ENCODE measurements around the gene IL18R1.

IL18R1 gene

GRCh38 chr2:102387763-102388546, 32.4 kb downstream of the IL18R1 start:
- DNase-seq, result no peak

GRCh38 chr2:102391565-102391964, 36.0 kb downstream of the IL18R1 start:
- DNase-seq, result no peak

DNA sequence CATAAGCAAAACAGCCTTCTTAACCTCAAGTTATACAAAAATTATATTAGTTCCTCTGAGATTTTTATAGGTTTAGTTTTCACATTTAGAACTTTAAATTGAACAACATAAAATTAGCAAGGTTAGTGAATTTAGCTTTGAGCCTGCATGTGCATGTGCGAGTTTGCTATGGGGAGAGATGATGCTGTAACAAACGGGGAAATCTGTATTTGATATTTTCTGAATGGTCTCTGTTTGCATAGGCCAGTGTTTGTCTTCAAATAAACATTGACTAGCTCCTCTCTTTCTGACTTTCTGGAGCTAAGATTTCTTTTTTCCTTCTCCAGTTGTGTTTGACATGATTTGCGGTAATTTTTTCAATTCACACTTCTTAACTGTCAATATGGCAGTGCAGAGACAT, 36.5 kb downstream of the IL18R1 start:
- DNase-seq, result no peak

- no peak for DNase-seq
Measured at GRCh38 chr2:102392942-102393341, 37.3 kb downstream of the IL18R1 start.

DNA sequence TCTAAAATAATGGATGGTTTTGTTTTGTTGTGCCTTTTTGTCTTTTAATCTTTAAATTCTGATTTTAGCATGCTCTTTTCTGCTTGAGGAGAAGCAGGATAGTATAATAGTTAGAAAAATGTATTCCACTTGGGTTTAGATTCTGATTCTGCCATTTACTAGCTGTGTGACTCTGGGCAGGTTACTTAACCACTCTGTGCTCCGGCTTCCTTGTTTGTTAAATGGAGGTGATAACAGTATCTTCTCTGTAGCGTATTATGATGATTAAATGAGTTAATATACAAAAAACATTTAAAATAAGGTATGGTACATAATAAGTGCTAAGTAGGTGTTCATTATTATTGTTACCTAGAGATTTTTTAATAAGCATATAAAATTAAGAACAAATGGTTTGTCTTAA, 40.4 kb downstream of the IL18R1 start:
- no peak for DNase-seq

DNA sequence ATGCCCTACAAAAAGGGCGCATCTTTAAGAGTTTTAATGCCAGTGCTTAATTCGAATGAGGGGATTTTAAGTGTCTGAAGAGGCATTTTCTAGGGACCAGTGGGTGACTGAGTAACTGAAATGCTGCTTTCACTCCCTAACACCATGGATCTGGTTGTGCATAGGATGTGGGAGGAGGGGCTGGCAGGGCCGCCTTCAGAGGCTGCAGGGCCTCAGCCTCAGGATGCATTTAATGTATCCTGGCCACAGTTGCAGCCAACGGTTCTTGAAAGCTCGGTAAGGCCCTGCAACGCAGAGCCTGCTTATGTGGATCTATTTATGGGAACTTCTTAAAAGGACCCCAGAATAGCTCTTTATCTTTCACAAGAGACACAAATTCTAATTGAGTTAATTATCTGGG, 41.6 kb downstream of the IL18R1 start:
- DNase-seq, result no peak

- no peak for DNase-seq
Measured at GRCh38 chr2:102399499-102400141, 44.0 kb downstream of the IL18R1 start.

DNA sequence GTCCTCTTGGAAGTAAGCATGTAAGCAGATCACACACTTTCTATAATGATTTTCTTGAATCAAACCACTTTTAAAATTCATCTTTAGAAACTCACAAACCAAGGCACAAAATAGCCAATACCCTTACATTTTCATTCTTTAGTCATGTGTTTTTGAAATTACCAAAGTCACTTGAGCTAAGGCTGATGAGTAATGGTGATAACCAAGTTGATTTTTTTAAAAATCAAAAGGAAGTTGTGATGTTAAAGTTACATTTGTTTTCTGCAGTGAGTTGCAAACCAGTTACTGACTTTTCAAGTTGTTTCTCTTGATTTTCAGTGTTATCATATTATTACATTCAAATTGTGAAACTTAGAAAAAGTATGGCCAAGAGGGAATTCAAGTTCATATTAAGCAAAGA, 45.9 kb downstream of the IL18R1 start:
- DNase-seq, result no peak

- no peak for DNase-seq
Measured at GRCh38 chr2:102401865-102402264, 46.3 kb downstream of the IL18R1 start.

DNA sequence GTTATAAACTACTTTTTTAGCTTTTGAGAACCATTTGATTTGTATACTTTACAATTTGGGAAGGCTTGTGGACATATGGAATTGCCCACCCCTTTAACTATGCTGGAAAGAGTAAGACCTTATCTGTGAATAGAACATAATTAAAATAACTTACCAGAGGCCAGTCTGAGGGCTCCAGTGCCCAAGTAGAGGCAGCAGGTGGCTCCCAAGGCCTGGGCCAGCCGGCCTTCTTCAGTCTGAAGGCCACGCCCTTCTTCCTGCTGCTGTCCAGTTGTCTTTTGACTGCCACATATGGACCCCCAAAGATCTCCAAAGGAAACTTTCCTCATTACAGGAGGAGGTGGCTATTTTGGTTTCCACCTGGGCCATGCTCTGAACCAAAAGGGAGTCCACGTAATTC, 55.4 kb downstream of the IL18R1 start:
- DNase-seq, result no peak

DNA sequence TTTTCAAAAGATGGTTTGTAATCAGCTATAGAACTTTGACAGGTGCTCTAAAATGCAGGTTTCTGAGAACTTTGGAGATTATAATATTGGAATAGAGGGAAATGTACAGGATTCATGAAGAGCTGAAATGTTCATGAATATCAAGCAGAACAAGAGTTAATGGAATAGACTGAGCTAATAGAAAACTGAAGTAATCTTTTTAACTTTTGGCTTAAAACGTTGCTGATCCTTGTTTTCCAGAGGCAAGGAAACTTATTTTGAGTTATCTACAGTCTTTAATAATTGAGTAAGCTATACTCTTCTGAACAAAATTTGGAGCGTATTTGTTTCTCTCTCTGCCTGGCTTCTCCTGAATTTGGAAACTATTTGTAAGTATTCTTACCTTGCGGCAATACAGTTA, 56.6 kb downstream of the IL18R1 start:
- DNase-seq, result no peak

- no peak for DNase-seq
Measured at GRCh38 chr2:102417946-102418345, 62.4 kb downstream of the IL18R1 start.

DNA sequence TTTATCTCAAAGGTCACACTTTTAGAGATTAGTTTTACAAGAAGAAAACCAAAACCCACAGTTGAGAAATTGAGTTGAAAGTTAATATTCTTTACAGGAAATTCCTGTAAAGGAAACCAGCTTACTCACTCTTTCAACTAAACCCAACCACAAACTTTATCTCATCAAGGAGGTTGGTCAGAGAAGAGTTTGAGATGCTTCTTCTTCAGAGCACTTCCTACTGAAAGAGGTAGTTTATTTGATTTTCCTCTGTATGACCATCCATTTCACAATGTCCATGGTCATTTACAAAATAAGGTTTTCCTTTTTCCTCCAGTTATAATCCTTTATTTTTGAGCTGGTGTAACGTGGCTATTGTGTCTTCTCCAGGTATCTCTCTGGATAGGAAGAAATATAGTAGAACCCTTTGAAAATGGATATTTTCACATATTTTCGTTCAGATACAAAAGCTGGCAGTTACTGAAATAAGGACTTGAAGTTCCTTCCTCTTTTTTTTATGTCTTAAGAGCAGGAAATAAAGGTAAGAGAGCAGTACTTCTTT, 62.9 kb downstream of the IL18R1 start:
- no peak for DNase-seq

DNA sequence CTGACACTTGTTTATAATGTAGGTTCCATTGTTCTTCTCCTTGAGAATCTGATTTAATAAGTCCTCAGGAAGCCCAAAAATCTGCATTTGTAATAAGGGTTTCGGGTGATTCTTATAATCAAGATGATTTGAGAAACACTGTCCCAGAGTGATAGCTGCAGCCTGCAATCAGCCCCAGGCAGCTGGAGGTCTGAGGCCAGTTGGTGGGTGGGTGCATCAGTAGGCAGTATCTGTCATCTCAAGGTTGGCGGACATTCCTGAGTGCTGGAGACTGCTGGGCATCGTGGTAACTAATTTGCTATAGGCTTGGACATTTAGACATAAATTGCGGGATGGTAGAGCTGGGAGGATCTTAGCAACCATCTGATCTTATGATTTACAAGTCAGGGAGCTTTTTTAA, 64.7 kb downstream of the IL18R1 start:
- no peak for DNase-seq

GRCh38 chr2:102421890-102422759, 66.5 kb downstream of the IL18R1 start:
- DNase-seq, result no peak

GRCh38 chr2:102422910-102423309, 67.3 kb downstream of the IL18R1 start, which contains the start of gene IL18RAP:
Gene IL18RAP (plus strand): TSS chr2:102423160. CDS start chr2:102423278, 118 bp downstream.
- DNase-seq, result no peak

GRCh38 chr2:102423368-102423767, 67.8 kb downstream of the IL18R1 start:
- DNase-seq, result no peak

DNA sequence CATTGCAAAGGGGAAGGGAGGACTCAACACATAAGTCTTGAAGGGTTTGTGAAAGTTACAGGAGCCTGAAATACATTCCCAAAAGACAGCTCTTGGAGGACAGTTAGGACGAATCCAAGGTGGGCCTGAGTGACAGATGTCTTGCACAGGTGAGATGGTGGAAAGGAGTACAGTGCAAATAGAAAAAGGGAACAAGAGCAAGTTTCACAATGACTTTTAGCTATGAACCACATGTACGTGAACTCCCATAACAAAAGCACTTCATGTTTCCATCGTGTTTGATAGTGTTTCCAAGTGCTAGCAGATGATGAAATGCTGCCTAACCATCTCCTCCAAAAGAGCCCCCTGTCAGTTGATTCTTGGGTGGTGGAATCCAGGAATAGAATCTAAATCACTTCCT, 69.2 kb downstream of the IL18R1 start:
- DNase-seq, result no peak

- no peak for DNase-seq
Measured at GRCh38 chr2:102425441-102426132, 70.0 kb downstream of the IL18R1 start.

DNA sequence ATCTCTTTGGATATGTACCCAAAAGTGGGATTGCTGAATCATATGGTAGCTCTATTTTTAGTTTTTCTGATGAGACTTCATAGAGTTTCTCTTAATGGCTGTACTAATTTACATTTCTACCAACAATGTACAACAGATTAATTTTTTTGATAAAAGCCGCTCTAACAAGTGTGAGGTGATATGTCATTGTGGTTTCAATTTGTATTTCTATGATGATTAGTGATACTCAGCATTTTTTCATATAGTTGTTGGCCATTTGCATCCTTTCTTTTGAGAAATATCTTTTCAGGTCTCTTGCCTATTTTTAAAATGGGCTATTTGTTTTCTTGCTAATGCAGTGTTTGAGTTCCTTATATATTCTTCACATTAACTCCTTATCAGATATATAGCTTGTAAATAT, 71.7 kb downstream of the IL18R1 start:
- DNase-seq, result no peak

DNA sequence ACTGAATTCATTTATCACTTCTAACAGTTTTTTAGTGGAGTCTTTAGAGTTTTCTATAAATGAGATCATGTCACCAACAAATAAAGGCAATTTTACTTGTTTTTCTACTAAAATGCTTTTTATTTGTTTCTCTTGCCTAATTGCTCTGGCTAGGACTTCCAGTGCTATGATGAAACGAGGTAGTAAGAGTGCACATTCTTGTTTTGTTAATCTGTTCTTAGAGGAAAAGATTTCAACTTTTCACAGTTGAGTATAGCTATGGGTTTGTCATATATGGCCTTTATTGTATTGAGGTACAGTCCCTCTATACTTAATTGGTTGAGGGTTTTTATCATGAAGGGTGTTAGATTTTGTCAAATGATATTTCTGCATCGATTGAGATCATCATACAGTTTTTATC, 73.0 kb downstream of the IL18R1 start:
- no peak for DNase-seq
